HG02970 (cell line): ENCODE results near the gene CELA2A.
"Not testable (repeated sequence)": the region's sequence is repeated elsewhere in the genome, so short reads cannot be mapped to it uniquely, and the experiment has no call there.

Source experiments
- ATAC-seq: cut with Tn5 transposase; IDR thresholded peaks from one replicate; pipeline ENCODE4 v1.9.1; 2021; ENCODE audit warnings: mild to moderate bottlenecking, moderate library complexity, moderate number of reproducible peaks; ENCODE audit not compliant: unreplicated experiment, low FRiP score

Gene CELA2A

DNA sequence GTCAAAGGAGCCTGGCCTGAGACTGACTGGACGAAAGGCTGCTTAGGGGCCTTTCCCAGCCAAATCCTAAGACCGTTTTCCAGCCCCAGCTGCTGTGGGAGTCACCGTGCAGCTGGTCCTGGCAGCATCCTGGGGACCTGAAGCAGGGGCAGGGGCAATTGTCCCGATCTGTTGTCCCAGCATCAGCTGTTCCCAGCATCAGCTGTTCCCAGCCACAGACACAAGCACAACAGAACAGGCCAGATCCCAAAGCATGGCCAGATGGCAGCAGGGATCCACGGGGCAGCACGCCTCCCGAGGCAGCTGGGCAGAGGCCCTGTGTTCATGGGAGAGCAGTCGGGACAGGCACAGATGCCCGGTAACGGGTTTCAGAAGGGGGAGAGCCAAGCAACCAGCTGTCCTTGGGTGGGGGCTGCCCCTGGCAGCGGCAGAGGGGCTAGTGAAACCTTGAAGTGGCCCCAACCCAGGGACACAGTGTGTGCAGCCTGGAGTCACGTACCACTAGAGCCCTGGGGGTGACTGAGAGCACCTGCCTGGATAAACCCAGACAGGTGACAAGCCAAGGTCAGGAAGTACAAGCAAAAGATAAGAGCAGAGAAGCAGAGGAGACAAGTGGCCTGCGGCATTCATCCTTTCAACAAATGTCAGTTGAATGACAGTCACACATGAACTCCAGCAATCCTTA is 32.7 kb downstream of the CELA2A start:
- ATAC-seq, result no peak

DNA sequence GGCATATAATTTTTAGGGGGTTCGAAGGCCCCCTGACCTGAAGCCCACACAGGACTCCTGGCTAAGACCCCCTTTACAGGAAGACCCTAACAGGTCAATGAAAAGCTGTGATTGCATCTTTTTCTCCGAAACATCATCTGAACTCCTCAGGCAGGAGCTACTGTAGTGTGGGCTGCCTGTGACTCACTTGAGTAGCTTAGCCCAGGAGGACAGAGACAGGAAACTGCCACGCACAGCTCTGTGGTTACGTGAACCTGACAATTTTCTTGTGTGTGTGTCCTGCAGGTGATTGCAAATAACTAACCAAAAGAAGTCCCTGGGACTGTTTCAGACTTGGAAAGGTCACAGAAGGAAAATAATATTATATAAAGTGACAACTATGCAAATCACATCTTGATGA is 34.5 kb downstream of the CELA2A start:
- ATAC-seq, result not testable (repeated sequence)

DNA sequence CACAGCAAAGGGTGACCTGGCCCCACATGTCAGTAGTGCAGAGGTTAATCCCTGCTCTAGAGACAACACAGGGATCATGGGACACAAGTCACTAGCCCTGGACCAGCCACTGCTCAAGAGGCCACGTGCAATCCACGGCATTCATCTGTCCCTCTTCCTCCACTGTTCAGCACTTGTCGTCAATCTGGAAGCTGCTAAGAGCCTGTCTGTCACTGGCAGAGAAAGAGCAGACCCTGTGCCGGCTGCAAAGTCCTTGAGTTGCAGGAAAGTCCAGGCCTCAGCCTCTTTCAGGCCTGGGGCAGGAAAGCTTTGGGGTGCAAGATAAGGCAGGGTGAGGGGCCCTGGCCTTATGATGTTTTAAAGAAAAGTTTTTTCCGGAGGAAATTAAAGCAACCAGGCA is 36.1 kb downstream of the CELA2A start:
- ATAC-seq, result no peak

DNA sequence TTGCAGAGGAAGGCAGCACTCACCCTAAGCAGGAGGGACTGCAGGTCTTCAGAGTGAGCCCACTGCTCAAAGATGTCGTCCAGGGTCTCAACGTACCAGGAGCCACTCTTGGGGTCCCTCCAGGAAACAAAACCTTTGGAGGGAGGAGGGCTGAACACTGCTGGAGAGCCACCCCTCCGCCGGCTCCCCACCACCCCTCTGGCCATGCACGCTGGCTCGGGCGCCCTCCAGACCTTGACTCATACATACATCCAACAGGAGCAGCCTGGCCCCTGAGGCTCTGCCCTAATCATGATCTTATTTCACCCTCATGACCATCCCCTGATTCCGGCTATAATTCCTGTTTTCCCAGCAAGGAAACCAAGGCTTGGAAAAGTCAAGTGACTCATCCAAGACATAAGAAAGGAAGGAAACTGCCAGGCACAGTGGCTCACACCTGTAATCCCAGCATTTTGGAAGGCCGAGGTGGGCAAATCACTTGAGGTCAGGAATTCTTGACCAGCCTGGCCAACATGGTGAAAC is 37.4 kb downstream of the CELA2A start:
- no peak for ATAC-seq

DNA sequence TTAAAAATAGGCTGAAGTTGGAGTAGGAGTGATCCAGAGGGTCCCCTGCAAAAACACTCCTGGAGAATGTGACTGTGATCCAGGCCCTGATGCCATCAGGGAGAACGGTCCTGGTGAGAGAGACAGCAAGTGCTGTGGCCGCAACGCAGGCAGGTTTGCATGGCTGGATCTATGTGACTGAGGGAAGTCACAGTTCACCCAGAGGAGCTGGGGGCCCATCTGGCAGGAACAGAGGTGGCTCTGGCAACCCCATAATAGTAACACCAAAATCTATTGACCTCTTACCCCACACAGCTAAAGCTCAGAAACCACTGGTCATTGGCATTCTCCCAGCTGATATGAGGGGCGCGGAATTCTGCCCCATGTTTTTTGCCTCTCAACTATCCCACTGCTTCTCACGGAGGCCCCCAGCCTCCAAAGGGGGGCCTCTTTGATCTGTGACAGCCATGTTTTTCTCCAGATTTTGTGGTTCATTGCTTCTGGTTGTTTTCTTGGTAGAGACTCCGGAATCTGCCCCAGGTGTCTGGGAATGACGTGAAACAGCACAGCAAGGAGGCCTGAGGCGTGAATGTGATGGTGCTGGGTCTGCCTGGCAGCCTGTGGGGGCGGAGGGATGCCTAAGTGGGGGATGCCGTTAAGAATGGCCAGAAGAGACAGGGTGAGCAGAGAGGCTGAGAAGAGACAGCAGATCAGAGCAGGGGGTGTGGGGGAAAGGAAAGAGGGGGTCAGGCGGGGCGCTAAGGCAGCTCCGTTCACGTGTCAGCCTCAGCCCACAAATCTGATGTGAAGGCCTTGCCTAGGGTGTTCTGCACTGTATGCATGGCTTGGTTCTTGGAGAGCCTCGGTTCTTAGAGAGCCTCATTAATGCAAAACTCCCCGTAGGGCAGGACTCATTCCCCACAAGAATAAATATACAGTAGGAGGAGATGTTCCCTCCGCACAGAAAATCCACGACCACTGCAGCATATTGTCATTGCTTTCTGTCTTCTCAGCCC is 43.9 kb downstream of the CELA2A start:
- no peak for ATAC-seq

DNA sequence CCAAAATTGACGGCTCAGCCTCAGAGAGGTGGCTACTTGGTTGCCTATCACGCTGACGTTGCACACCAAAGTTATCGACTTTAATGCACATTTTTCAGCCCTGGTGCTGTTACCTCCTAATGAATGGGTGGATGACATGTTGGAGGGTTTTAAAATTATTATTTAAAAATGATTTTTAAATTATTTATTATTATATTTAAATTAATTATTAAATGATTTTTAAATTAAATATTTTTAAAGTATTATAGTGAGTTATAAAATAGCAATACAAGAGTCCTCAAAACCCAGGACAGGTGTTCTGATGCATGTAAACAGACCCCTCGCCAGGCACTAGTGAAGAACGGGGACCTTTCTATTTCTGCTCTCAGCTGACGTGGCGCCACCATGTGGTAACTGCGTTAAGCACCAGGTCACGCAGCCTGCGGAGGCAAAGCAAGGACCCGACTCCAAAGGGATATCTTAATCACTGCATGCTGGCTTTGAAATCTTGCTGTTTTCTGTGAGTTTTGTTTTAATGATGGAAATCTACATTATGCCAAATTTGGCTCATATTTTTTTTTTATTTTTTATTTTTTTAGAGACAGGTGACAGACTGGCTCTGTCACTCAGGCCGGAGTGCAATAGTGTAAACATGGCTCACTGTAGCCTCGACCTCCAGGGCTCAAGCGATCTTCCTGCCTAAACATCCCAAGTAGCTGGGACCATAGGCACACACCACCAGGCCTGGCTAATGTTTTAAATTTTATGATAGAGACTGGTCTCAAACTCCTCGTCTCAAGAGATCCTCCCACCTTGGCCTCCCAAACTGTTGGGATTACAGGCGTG is 44.9 kb downstream of the CELA2A start:
- no peak for ATAC-seq

DNA sequence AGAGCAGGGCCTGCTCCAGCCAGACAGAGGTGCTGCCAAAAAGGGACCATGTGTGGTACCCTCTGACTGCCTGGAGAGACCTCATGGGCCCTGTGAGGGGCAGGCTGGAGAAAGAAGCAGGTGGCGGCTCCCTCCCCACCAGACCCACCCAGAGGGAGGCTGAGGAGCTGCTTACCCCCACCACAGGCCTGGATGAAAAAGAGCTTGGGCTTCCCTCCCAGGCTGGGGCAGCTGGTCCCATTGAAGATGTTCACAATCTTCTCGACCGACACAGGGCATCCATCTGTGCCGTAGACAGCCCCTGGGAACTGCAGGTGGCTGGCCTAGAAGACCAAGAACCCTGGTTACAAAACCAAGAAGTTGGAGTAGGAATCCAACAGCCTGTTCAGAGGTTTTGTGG is 47.9 kb downstream of the CELA2A start:
- ATAC-seq, result no peak

DNA sequence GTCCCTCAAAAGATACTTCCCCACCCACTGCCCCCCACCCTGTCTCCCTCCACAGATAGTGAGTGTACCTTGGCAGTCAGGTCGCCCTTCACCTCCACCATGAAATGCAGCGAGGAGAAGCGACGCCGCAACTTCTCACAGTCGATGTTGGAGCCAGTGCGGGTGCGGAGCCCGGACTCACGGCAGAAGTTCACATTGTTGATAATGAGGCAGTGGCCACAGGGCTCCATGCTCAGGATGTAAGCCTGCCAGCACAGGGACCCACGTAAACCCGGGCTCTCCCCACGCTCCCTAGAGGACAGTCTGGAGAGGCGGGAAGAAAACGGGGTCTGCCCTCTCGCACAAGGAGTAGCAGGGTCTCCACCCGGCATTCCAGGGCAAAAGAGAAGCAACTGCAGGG is 50.3 kb downstream of the CELA2A start:
- ATAC-seq, result no peak

DNA sequence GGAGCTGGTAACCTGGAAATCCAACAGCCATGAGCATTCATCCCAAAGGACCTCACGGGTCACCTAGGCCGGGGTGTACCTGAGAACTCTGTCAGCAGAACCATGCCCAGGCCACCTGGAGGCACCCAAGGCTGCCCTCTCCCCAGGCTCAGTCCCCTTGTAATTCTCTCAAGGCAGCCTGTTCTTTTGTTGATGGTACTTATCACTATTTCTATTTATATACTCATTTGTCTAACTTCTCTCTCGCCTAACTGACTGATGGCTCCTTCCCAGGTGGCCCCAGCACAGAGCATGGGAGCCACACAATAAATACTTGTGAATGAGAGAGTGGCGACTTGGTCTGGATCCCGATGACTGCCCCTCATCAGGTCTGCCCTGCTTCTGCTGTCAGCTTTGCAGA is 50.7 kb downstream of the CELA2A start:
- ATAC-seq, result no peak

DNA sequence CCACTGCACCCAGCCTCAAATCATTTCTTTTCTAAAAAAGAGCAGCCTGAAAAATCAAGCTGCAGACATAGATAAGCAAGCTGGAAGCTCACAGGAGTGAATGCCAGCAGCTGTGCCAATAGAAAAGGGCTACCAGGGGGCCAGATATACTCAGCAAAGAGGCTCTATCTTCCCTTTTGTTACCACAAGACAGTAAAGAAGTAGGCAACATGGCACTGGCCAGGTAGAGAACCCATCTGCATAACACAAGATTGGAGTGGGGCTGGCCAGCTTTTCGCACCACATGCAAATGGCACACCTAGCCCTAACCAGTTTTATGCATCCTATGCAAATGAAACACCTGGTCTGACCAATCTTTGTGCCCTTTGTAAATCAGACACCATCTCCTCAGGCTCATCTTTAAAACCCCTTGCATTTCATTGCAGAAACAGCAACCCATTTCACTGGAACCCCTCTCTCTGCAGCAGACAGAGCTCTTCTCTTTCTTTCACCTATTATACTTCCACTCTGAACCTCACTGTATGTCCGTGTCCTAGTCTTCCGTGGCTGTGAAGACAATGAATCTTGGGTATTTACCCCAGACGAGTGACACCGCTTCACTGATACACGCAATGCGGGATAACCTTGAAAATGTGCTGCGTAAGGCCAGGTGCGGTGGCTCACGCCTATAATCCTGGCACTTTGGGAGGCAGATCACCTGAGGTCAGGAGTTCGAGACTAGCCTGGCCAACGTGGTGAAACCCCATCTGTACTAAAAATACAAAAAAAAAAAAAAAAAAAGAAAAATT is 52.4 kb downstream of the CELA2A start:
- no peak for ATAC-seq

DNA sequence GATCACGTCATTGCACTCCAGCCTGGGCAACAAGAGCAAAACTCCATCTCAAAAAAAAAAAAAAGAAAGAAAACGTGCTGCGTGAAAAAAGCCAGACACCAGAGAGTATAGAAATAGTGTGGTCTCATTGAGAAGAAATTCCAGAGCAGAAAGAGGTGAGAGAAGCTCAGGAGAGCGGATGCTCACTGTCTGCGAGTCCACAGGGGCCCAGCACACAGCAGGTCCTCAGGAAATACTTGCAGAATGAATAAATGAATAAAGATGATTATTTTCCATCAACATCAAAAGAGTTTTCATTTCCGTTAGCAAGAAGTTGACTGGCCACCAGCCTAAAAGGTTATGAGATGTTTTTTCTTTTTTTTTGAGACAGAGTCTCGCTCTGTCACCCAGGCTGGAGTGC is 53.1 kb downstream of the CELA2A start:
- no peak for ATAC-seq

DNA sequence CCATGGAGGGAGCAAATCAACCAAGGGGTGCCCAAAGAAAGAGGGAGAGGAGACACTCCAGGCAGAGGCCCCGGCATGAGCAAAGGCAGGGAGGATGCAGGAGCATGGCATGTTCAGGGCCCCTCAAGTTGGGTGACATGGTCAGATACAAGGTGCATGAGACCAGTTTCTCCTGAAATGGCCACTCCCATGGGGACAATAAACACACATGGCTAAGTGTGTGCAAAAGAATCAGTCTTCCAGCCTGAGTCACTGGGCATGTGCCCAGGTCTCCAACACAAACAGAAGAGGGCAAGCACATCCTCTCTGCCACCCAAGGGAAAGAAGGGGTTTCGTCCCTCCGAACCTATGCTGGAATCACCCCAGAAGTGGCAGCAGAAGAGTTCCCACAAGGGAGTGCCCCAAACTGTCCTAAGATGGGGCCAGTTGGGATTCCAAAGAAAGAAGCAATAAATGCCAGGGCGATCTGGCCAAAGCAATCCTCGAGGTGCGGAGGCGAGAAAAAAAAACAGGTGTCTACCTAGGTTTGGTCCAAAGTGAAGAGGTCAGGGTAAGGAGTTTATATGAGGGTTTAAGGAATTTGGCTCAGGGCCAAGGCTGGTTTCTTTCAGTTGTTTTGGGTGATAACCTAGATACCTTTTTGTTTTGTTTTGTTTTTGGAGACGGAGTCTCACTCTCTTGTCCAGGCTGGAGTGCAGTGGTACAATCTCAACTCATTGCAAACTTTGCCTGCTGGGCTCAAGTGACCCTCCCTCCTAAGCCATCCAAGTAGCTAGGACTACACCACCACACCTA is 54.3 kb downstream of the CELA2A start:
- ATAC-seq, result no peak

DNA sequence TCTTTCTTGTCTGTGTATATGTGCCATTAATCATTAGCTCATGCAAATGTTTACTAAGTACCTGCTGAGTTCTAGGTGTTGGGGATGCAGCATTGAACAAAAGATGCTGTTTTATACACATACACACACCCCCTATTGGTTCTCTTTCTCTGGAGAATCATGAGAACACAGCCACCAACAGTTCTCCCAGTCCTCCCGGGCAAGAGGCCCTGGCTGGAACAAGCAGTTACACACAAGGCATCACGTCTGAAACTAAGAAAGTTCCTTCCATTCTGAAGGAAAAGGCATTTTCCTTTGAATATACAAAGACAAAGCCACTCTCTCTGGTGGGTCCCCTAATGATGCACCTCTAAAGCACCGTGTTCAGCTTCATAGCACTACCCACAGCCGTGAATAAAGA is 56.7 kb downstream of the CELA2A start:
- ATAC-seq, result no peak

DNA sequence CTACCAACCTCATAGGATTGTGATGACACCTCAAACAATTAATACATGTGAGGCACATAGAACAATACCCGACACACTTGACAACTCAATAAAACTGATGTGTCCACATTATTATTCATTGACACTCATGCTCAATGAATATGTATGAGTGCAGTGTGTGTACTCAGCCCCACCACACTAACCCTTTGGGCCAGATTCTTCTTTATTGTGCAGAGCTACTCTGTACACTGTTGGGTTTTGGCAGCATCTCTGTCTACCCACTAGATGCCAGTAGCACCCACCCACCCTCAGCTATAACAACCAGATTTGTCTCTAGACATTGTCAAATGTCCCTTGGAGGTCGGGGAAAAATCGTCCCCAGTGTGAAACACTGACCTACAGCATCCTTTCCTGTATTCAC is 57.4 kb downstream of the CELA2A start:
- ATAC-seq, result no peak

DNA sequence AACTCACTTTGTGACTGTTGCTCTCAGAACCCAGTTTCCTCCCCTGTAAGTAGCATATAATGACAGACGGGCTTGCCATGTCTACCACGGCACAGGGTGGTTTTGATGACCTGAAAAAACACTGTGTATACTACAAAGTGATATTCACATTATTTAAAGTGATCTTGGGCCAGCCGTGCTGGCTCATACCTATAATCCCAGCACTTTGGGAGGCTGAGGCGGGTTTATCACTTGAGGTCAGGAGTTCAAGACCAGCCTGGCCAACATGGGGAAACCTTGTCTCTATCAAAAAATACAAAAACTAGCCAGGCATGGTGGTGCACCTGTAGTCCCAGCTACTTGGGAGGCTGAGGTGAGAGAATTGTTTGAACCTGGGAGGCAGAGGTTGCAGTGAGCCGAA is 58.0 kb downstream of the CELA2A start:
- ATAC-seq, result not testable (repeated sequence)

DNA sequence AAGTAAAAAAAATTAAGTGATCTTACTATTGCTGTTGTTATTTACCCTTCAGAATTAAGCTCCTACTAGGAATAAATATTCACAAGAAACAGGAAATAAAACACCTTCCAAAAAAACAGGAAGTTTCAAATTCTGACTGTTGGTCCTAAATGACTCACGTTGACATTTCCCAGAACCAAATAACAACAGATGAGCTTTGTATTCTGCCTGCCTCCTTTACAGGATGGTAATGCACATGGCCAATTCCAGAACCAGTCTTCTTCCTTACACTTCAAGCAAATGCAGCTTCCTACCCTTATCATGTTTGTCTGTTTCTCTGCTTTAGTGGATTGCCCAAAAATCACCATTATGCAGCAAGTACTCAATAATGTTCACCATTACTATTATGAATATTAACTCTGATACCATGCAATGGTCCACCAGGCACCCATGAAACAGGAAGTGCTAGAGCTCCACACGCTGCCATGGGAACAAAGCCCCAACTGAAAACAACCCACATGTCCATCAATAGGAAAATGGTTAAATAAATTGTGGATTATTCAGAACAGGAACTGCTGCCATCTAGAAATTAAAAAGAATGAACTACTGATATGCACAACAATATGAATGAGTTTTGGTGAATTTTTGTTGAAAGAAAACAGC is 58.6 kb downstream of the CELA2A start:
- no peak for ATAC-seq

DNA sequence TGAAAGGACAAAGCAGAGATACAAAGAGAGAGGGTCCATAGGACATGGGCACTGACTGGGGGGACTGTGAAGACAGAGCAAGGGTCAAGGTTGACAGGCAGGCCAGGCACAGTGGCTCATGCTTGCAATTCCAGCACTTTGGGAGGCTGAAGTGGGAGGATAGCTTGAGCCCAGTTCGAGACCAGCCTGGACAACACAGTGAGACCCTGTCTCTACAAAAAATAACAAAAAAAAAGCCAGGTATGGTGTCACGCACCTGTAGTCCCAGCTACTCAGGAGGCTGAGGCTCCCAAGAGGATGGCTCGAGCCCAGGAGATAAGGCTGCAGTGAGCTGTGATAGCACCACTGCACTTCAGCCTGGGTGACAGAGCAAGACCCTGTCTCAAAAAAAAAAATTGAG is 63.1 kb downstream of the CELA2A start:
- ATAC-seq, result no peak

DNA sequence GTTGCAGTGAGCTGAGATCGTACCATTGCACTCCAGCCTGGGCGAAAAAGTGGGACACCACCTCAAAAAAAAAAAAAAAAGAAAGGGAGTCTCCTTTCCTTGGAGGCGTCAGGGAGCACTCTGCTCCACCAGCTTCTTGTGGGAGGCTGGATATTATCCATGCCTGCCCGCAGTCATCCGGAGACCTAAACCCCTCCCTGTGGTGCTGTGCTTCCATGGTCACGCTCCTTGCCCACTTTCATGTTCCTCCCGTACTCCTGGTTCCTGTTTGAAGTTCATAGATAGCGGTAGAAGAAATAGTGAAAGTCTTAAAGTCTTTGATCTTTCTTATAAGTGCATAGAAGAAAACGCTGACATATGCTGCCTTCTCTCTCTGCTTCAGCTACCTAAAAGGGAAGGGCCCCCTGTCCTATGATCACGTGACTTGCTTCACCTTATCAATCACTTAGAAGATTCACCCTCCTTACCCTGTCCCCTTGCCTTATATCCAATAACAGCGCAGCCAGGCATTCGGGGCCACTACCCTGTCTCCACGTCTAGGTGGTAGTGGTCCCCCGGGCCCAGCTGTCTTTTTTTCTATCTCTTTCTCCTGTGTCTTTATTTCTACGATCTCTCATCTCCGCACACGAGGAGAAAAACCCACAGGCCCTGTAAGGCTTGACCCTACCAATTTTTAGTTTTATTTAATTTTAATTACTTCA is 64.8 kb downstream of the CELA2A start:
- ATAC-seq, result not testable (repeated sequence)
